ENCODE measurements around the gene SEL1L. TPM values are rescaled to one million over a fixed set of nuclear protein-coding genes. Genes with fewer than 3 reads are reported as not detected.
"Not testable (repeated sequence)": the region's sequence is repeated elsewhere in the genome, so short reads cannot be mapped to it uniquely, and the experiment has no call there.

The SEL1L gene
- total RNA-seq, 1 experiment from 2014 or later, result 43.5 TPM

DNA sequence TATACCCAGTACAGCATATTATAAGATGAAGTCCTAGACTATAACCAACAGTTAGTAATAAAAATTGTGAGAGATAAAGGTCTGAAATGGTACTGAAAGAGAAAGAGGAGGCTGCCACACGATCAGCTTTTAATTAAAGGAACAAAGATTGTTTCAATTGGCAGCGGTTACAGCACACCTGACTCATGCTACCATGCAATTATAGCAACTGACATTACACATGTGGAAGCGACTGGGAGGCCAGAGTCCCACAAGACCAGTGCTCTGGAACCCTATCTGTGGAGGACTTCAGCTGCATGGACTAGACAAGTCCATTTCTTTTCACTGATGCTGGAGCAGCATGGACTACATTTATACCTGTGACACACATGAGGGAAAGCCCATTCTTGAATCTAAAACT lies 55.2 kb downstream of the SEL1L start:
- no peak for DNase-seq (ENCODE audit: low read depth in 1 of 2, low spot score in 2 of 2)
- peaks cover 30% of the 10 kb centered on the region for H3K36me3 ChIP-seq

DNA sequence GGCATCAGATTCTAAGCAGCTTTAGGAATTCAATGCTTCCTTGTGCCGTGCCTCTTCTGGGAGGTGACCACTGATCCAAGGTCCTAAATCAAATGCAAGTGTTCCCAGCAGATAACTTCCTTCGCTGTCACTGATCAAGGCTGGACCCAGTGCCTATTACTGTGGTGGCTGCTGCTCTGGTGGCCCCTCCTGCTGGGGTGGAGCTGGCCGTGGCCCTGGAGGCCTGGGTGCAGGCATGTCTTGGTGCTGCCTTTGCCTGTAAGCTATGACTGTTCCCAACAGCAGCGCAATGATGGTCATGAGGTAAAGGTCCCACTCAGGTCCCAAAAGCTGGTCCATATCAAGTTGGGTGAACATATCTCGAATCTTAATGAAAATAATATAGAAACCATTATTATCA lies 56.8 kb downstream of the SEL1L start:
- no peaks in the 10 kb centered on the region for H3K27me3 ChIP-seq (replicated peaks)

More for the DNA sequence above, 55.2 kb downstream of the SEL1L start:
- H3K27me3 ChIP-seq (replicated peaks), result no peaks in the 10 kb centered on the region
- no peak overlapping the region for H3K27ac ChIP-seq
- H3K4me3 ChIP-seq, result no peak overlapping the region
- H3K4me1 ChIP-seq (replicated peaks), result no peaks in the 10 kb centered on the region
- H3K9me3 ChIP-seq (replicated peaks), result no peaks in the 10 kb centered on the region

DNA sequence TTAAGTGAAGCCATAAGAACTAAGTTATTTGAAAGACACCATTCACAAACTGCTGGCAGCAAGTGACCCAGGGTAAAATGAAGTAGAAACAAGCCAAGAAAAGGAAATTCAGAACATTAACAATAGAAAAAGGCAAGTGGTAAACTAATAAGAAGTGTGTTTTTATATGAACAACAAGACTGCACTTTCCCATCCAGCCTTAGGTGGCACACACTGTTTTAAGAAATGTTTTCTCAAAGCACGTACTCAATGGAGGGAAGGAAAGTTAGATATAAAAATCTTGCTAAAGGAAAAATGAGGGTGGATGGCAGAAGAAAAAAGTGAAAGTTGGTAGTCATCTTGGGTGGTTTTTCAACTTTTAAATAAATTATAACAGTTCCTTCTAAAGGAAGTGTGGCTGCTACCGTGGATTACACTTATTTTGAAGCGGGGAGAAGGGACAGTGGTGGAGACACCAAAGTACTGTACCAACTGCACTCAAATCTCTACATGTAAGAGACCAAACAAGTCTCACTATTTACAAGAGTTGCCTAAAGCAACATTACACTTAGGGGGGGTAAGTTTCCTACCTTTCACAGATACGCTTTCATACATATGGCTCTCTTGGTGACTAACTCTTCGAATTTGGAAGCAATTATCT lies 58.8 kb downstream of the SEL1L start:
- DNase-seq (ENCODE audit: low read depth in 1 of 2, low spot score in 2 of 2), result no peak
- H3K4me3 ChIP-seq, result no peak overlapping the region
- H3K27me3 ChIP-seq (replicated peaks), result no peaks in the 10 kb centered on the region
- H3K9me3 ChIP-seq (replicated peaks), result no peaks in the 10 kb centered on the region
- H3K4me1 ChIP-seq (replicated peaks), result no peaks in the 10 kb centered on the region
- no peak overlapping the region for H3K27ac ChIP-seq
- H3K36me3 ChIP-seq, result peaks cover 28% of the 10 kb centered on the region

More for the DNA sequence above, 56.8 kb downstream of the SEL1L start:
- H3K4me3 ChIP-seq, result no peak overlapping the region
- no peaks in the 10 kb centered on the region for H3K4me1 ChIP-seq (replicated peaks)
- no peak overlapping the region for H3K27ac ChIP-seq
- no peak for DNase-seq (ENCODE audit: low read depth in 1 of 2, low spot score in 2 of 2)
- no peaks in the 10 kb centered on the region for H3K9me3 ChIP-seq (replicated peaks)
- H3K36me3 ChIP-seq, result peaks cover 28% of the 10 kb centered on the region

DNA sequence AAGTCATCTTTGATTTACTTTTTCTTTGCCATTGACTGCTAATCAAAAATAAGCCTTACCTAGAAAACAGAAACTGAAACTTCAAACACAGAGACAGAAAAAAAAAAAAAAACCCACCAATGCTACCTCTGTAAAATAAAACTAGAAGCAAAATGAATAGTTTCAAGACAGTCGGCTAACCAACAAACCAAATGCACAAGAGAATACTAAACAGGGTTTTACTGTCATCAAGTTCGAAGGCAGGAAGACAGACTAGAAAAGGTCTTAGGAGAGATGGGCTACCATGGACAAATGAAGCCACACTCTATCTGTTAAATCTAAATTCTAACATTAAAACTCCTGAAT lies 59.5 kb downstream of the SEL1L start:
- no peak overlapping the region for H3K4me3 ChIP-seq
- DNase-seq (ENCODE audit: low read depth in 1 of 2, low spot score in 2 of 2), result no peak
- H3K9me3 ChIP-seq (replicated peaks), result no peaks in the 10 kb centered on the region
- H3K27me3 ChIP-seq (replicated peaks), result no peaks in the 10 kb centered on the region
- peaks cover 24% of the 10 kb centered on the region for H3K36me3 ChIP-seq
- H3K27ac ChIP-seq, result no peak overlapping the region
- no peaks in the 10 kb centered on the region for H3K4me1 ChIP-seq (replicated peaks)

DNA sequence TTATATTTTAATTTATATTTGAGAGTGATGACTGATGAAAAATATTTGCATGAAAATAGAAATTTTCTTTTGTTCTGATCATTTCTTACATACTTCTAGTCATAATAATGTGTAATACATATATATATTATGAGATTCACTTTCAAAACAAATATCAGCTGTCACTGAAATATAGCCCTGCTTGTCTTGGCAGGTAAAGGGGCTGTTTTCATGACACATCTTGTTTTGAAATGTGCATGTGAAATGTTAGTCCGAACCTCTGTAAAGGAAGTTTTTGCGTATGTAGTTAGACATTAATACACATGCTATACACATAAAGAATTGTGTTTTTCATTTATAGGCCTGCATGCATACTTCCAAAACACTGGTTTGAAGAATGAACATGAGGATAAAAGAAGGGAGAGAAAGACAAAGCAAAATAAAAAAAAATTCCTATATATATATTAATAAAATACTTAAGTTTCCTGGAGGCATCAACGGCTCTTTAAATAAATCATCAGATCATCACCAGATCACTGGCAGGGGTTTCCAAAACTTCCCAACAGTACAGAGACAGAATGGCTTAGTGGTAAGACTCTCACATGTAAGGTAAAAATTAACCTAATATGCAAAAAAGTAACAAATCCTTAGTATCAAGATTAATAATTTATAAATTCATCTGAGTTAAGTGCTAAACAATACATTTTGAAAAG lies 60.1 kb downstream of the SEL1L start:
- no peak for DNase-seq (ENCODE audit: low read depth in 1 of 2, low spot score in 2 of 2)
- Histone ChIP-seq H3K27me3 (replicated peaks) (no peaks in the 10 kb centered on the region), H3K27ac (no peak overlapping the region), H3K4me3 (no peak overlapping the region), H3K4me1 (replicated peaks) (no peaks in the 10 kb centered on the region), H3K36me3 (peaks cover 19% of the 10 kb centered on the region), H3K9me3 (replicated peaks) (no peaks in the 10 kb centered on the region)

DNA sequence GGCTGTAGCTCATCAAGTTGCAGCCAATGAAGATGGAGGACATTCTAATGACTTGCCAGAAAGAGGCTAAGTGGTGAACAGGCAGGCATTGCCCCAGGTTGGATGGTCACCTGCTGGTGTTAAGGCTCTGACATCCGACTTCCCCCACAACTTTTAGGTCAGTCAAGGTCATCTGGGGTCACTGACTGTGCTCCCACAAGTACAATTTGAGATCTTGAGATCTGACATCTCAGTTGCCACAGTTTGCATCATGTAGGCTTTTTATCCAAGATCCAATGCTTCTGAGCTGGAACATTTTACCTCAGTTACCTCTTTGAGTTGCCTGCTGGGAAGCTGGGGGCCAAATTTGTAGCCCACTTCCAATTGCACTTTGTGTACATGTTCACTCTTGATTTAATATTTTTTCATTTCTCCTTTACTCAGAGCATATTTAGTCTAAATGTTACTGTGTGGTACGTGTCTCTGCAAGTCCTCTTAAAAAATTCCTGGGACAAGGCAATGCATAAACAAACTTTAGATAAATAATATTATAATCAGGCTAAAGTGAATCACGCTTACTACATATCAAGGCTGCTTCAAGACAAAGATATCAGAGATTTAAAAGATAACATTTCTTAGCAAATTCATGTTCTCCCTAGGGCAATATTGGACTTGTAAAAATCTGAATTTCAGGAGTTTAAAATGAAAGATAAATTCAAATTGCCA lies 61.4 kb downstream of the SEL1L start:
- H3K4me3 ChIP-seq, result no peak overlapping the region
- no peaks in the 10 kb centered on the region for H3K27me3 ChIP-seq (replicated peaks)
- no peak for DNase-seq (ENCODE audit: low read depth in 1 of 2, low spot score in 2 of 2)
- H3K9me3 ChIP-seq (replicated peaks), result no peaks in the 10 kb centered on the region
- H3K36me3 ChIP-seq, result peaks cover 19% of the 10 kb centered on the region
- H3K27ac ChIP-seq, result no peak overlapping the region
- no peaks in the 10 kb centered on the region for H3K4me1 ChIP-seq (replicated peaks)

DNA sequence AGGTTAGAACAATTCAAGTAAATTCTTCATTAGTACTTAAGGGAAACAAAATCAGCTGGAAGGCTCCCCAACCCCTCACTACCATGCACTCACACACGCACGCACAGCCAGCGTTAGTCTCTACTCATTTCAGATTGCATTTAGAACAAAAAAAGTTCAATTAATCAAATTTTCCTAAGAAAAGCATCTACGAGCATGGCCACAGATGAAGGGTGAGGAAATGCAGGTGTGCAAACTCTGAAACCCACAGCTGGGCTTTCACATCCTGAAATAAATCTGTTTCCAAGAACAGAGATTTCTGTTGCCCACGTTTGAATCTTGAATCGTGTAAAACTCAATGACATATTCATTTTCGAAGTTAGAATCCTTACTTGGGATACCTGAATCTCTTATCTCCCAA lies 62.6 kb downstream of the SEL1L start:
- H3K27ac ChIP-seq, result no peak overlapping the region
- no peak for DNase-seq (ENCODE audit: low read depth in 1 of 2, low spot score in 2 of 2)
- H3K27me3 ChIP-seq (replicated peaks), result no peaks in the 10 kb centered on the region
- no peaks in the 10 kb centered on the region for H3K9me3 ChIP-seq (replicated peaks)
- peaks cover 13% of the 10 kb centered on the region for H3K36me3 ChIP-seq
- H3K4me1 ChIP-seq (replicated peaks), result no peaks in the 10 kb centered on the region
- no peak overlapping the region for H3K4me3 ChIP-seq

DNA sequence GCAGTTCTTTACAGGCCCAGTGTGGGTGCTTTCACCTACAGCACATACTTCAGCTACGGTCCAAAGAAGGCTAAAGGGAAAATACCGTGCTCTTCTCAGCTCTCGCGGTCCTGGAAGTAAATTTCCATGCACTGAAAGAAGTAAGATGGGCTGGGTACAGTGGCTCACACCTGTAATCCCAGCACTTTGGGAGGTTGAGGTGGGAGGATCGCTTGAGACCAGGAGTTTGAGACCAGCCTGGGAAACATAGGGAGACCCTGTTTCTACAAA lies 63.2 kb downstream of the SEL1L start:
- not testable (repeated sequence) for H3K36me3 ChIP-seq; H3K9me3 ChIP-seq (replicated peaks); H3K4me3 ChIP-seq; DNase-seq (ENCODE audit: low read depth in 1 of 2, low spot score in 2 of 2); H3K27me3 ChIP-seq (replicated peaks); H3K27ac ChIP-seq; H3K4me1 ChIP-seq (replicated peaks)

DNA sequence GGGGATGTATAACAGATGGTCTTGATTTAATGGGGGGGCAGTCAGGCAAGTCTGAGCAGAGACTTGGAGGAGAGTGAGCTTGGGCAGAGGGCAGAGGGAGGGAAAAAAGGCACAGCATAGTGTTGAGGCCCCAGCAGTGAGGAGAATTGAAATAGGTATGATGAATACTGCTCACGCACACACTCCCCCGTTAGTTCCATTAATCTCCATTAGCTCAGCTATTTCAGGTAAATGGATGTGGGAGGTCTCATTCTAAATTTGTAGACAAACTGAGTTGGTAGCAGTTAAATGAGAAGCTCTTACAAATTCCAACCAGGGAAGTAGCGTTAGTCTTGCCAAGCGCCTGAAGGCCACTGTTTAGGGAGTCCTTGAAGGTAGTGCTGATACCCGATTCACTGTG lies 66.8 kb downstream of the SEL1L start:
- Histone ChIP-seq H3K4me1 (replicated peaks) (no peaks in the 10 kb centered on the region), H3K4me3 (no peak overlapping the region), H3K27ac (no peak overlapping the region), H3K9me3 (replicated peaks) (no peaks in the 10 kb centered on the region), H3K36me3 (no peaks in the 10 kb centered on the region), H3K27me3 (replicated peaks) (no peaks in the 10 kb centered on the region)
- DNase-seq (ENCODE audit: low read depth in 1 of 2, low spot score in 2 of 2), result no peak

DNA sequence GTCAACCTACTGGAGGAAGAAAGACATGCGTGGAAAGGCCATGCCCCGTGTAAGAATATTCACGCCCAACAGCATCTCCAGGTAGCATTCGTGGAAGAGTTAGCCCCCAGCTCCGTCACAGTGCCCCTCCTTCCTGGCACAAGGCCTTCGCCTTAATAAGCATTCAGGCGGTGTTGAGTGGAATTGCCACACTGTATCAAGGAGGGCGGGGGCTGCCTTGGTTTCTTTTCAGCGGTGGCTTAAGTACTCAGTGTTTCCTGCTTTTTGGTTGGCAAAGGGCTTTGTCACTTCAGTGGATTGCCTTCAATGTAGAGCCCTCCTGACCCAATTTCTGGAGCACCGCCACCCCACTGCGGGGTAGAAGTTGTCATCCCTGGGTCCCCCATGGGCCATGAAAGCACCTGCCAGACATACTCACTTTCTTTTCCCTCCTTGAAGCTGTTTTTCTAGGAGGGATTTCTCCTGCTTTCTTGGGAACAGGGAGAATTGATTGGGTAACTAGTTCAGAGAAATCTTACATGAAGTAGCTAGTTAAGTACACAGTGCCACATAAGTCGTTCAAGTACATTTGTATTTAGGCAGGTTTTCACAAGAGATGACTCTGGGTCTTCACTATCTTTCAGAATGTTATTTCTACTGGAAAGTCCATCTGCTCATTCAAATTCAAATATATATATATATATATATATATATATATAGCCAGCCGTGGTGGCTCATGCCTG lies 68.0 kb downstream of the SEL1L start:
- DNase-seq (ENCODE audit: low read depth in 1 of 2, low spot score in 2 of 2), result no peak
- Histone ChIP-seq H3K4me3 (no peak overlapping the region), H3K9me3 (replicated peaks) (no peaks in the 10 kb centered on the region), H3K27me3 (replicated peaks) (no peaks in the 10 kb centered on the region), H3K36me3 (no peaks in the 10 kb centered on the region), H3K4me1 (replicated peaks) (no peaks in the 10 kb centered on the region), H3K27ac (no peak overlapping the region)

DNA sequence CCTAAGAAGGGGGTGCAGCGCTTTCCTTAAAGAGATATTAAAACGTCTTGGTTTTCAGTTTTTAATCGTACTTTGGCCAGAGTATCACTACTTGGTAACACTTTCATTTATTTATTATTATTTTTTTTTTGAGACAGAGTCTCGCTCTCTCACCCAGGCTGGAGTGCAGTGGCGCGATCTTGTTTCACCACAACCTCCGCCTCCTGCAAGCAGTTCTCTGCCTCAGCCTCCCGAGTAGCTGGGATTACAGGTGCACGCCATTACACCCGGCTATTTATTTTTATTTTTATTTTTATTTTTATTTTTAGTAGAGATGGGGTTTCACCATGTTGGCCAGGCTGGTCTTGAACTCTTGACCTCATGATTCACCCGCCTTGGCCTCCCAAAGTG lies 68.7 kb downstream of the SEL1L start:
- DNase-seq (ENCODE audit: low read depth in 1 of 2, low spot score in 2 of 2); H3K27ac ChIP-seq; H3K27me3 ChIP-seq (replicated peaks); H3K36me3 ChIP-seq; H3K4me1 ChIP-seq (replicated peaks); H3K9me3 ChIP-seq (replicated peaks): not testable (repeated sequence)
- peak overlapping the region; percentile 31 for H3K4me3 ChIP-seq

DNA sequence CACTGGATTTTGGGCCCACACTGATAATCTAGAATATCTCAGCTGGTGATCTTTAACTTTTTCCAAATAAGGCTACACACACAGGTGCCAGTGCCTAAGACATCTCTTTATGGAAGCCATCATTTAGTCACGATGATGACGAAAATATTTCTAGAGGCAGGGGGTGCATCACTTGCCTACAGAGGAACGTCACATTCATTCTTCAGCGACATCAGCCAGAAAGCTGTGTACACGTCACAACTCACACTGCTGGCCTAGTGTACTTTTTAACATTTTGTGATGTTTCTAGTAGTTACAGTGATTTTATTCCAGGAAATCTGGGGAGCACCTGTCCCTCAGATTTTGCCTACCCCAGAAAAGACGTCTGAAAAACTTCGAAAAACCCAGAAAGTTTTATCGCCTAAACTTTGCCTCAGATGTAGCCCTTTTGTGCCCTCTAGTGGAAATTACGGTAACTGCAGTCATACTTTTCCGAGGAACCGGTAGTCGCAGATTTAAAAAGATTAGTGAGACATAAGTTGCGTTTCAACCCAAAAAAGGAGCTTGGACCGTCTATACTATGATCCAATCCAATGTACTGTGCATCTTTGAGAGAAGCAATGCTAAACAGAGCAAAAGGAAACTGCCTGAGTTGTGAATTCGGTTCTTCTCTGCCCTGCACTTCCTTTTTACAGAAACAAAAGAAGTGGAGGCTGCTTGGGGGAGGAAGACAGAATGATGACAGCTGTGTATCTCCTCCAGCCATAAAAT lies 69.2 kb downstream of the SEL1L start:
- Histone ChIP-seq H3K27me3 (replicated peaks) (no peaks in the 10 kb centered on the region), H3K4me1 (replicated peaks) (no peaks in the 10 kb centered on the region), H3K4me3 (peak overlapping the region; percentile 31), H3K27ac (no peak overlapping the region), H3K9me3 (replicated peaks) (no peaks in the 10 kb centered on the region), H3K36me3 (no peaks in the 10 kb centered on the region)
- peak in 1 of 2 experiments; percentile 58 for DNase-seq (ENCODE audit: low read depth in 1 of 2, low spot score in 2 of 2)

DNA sequence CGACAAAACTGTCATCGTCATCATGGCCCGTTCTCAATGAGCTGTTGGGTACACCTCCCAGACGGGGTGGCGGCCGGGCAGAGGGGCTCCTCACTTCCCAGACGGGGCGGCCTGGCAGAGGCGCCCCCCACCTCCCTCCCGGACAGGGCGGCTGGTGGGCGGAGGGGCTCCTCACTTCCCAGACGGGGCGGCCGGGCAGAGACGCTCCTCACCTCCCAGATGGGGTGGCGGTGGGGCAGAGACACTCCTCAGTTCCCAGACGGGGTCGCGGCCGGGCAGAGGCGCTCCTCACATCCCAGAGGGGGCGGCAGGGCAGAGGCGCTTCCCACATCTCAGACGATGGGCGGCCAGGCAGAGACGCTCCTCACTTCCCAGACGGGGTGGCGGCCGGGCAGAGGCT lies 71.3 kb downstream of the SEL1L start:
- not testable (repeated sequence) for H3K4me3 ChIP-seq

More for the DNA sequence above, 71.3 kb downstream of the SEL1L start:
- not testable (repeated sequence) for H3K4me1 ChIP-seq (replicated peaks); H3K27me3 ChIP-seq (replicated peaks); H3K27ac ChIP-seq; H3K36me3 ChIP-seq; DNase-seq (ENCODE audit: low read depth in 1 of 2, low spot score in 2 of 2); H3K9me3 ChIP-seq (replicated peaks)
